Measurements from ENCODE around the gene FOXP1. TPM values are rescaled to one million over a fixed set of nuclear protein-coding genes. Genes with fewer than 3 reads are reported as not detected.

The FOXP1 gene
- polyA plus RNA-seq, 1 donor (not counting 4 experiments of a cell fraction or from before 2014, with no cell fraction given): 14.6 TPM

- no peaks in the 10 kb centered on the region for H3K4me1 ChIP-seq (ENCODE audit: control insufficient read depth, extremely low read depth, insufficient read depth, low read length)
- no peak for FAIRE-seq
- dilution Hi-C loops (cut with MboI; ENCODE audit: extremely low pct_ligation_motif_present, low sequenced_read_pairs): no loop called here
Measured at GRCh38 chr3:71206305-71207165, 377.0 kb downstream of the FOXP1 start.

GRCh38 chr3:71203727-71204488, 379.6 kb downstream of the FOXP1 start:
- H2AFZ ChIP-seq (ENCODE audit: control insufficient read depth, low read length): no peak overlapping the region

More at GRCh38 chr3:71206305-71207165, 377.0 kb downstream of the FOXP1 start:
- no peak for DNase-seq (ENCODE audit: low read depth, low spot score)
- Histone ChIP-seq H3K9me3 (ENCODE audit: control insufficient read depth, low read depth, low read length) (no peaks in the 10 kb centered on the region), H3K36me3 (ENCODE audit: control insufficient read depth in 2 of 2, extremely low read depth in 1 of 2, insufficient read depth in 2 of 2, low read length in 2 of 2) (no peaks in the 10 kb centered on the region), H3K4me3 (ENCODE audit: control insufficient read depth in 2 of 3, extremely low read depth in 1 of 3, insufficient read depth in 2 of 3, low read depth in 1 of 3, low read length in 3 of 3) (no peak overlapping the region), H3K9me1 (ENCODE audit: control insufficient read depth, extremely low read depth, insufficient read depth, low read length) (no peaks in the 10 kb centered on the region), H3K9ac (ENCODE audit: control insufficient read depth, extremely low read depth, insufficient read depth, low read length) (no peak overlapping the region), H4K20me1 (ENCODE audit: control insufficient read depth, extremely low read depth, insufficient read depth, low read length) (no peaks in the 10 kb centered on the region), H3K27ac (ENCODE audit: control insufficient read depth, insufficient read depth, low read length) (no peak overlapping the region), H3K4me2 (ENCODE audit: control insufficient read depth, extremely low read depth, insufficient read depth, low read depth, low read length) (no peak overlapping the region), H2AFZ (ENCODE audit: control insufficient read depth, low read length) (no peak overlapping the region), H3K79me2 (ENCODE audit: control insufficient read depth, insufficient read depth, low read length) (no peaks in the 10 kb centered on the region), H3K27me3 (ENCODE audit: control insufficient read depth, extremely low read depth, insufficient read depth, low read length) (no peaks in the 10 kb centered on the region)
- TF ChIP-seq CTCF (optimal IDR thresholded peaks at IDR 0.05 in 1 of 3, IDR thresholded peaks at IDR 0.05 in 1 of 3, conservative IDR thresholded peaks at IDR 0.05 in 1 of 3; ENCODE audit: extremely low read depth in 1 of 3, insufficient read depth in 2 of 3, low read length in 3 of 3) (no peak), EZH2 (IDR thresholded peaks at IDR 0.05; ENCODE audit: low read length) (no peak)

More at GRCh38 chr3:71203727-71204488, 379.6 kb downstream of the FOXP1 start:
- no peaks in the 10 kb centered on the region for H3K9me1 ChIP-seq (ENCODE audit: control insufficient read depth, extremely low read depth, insufficient read depth, low read length)
- no peaks in the 10 kb centered on the region for H3K4me1 ChIP-seq (ENCODE audit: control insufficient read depth, extremely low read depth, insufficient read depth, low read length)
- H3K27me3 ChIP-seq (ENCODE audit: control insufficient read depth, extremely low read depth, insufficient read depth, low read length): no peaks in the 10 kb centered on the region
- FAIRE-seq (no peak), DNase-seq (ENCODE audit: low read depth, low spot score) (no peak)
- H3K9ac ChIP-seq (ENCODE audit: control insufficient read depth, extremely low read depth, insufficient read depth, low read length): no peak overlapping the region
- H3K27ac ChIP-seq (ENCODE audit: control insufficient read depth, insufficient read depth, low read length): no peak overlapping the region
- TF ChIP-seq CTCF (optimal IDR thresholded peaks at IDR 0.05 in 1 of 3, IDR thresholded peaks at IDR 0.05 in 1 of 3, conservative IDR thresholded peaks at IDR 0.05 in 1 of 3; ENCODE audit: extremely low read depth in 1 of 3, insufficient read depth in 2 of 3, low read length in 3 of 3) (no peak), EZH2 (IDR thresholded peaks at IDR 0.05; ENCODE audit: low read length) (no peak)
- no peaks in the 10 kb centered on the region for H4K20me1 ChIP-seq (ENCODE audit: control insufficient read depth, extremely low read depth, insufficient read depth, low read length)
- H3K4me3 ChIP-seq (ENCODE audit: control insufficient read depth in 2 of 3, extremely low read depth in 1 of 3, insufficient read depth in 2 of 3, low read depth in 1 of 3, low read length in 3 of 3): no peak overlapping the region
- H3K4me2 ChIP-seq (ENCODE audit: control insufficient read depth, extremely low read depth, insufficient read depth, low read depth, low read length): no peak overlapping the region
- dilution Hi-C loops (cut with MboI; ENCODE audit: extremely low pct_ligation_motif_present, low sequenced_read_pairs): no loop called here
- H3K36me3 ChIP-seq (ENCODE audit: control insufficient read depth in 2 of 2, extremely low read depth in 1 of 2, insufficient read depth in 2 of 2, low read length in 2 of 2): no peaks in the 10 kb centered on the region
- no peaks in the 10 kb centered on the region for H3K9me3 ChIP-seq (ENCODE audit: control insufficient read depth, low read depth, low read length)
- no peaks in the 10 kb centered on the region for H3K79me2 ChIP-seq (ENCODE audit: control insufficient read depth, insufficient read depth, low read length)

Data from keratinocyte (primary cell).